ENCODE results near the gene JARID2.

DNA sequence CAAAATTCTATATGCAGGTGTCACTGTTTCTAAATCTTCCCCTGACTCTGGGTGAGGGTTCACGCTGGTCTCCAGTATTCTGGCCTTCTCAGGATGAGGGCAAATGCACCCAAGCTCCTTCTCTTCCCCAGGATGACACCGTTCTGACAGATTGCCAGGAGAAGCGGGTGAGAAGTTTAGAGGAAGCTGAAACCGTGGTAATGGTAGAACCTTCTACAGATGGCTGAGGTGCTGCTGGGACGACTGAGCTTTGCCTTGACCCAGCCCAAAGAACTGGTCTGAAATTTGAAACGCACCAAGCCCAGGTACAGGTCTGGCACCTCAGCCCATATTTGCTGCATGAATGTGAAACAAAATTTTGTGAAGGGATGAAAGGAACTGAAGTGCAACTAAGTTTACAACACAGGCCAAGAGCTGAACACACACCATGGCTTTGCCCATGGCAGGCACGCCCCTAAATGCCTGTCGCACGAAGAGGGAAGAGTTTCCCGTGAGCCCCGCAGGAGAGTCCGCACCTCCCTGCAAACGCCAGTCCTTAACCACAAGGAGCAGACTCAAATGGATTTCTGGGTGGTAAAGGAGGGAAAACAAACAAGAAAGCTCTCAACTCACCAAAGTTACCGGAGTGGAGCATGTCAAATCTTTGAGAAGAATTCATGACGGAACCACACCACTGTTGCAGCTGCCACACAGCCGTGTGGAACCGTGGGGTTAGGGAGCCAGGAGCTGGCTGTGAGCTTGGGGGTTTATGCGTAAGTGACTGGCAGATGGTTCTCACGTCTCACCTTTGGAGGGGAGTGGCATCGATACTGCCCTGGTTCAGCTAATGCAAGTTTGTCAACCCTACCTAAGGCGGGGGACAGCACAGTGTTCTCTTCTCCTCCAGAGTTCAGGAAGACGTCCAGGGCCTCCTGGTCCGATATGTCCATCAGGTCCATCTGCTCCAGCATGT is 278.1 kb downstream of the JARID2 start:
- TF ChIP-seq CTCF (IDR thresholded peaks at IDR 0.05) (no peak), POLR2A (IDR thresholded peaks at IDR 0.05) (no peak)

Data from thyroid gland (tissue), 4 donors.